Body of pancreas (tissue), 4 donors: ENCODE results near the gene HLA-DQA1.
"Not testable (repeated sequence)": the region's sequence is repeated elsewhere in the genome, so short reads cannot be mapped to it uniquely, and the experiment has no call there.

Experiments
- POLR2A ChIP-seq, 3 donors: fragments of 450-650 bp; IDR thresholded peaks; one replicate each; pipeline ENCODE4 v1.6.1; 2016; ENCODE audit warnings: antibody characterized with exemption in 3 of 3, mild to moderate bottlenecking in 2 of 3
- TF ChIP-seq, protein P1 (sequence below), 7 experiments: fragments of 450-650 bp in 4 of 7; fragments of 200-600 bp in 3 of 7; sonication (generic) in 3 of 7; IDR thresholded peaks; one replicate each; pipeline ENCODE4 v1.5.1; 2016 to 2019; ENCODE audit warnings: antibody characterized with exemption in 7 of 7

DNA sequence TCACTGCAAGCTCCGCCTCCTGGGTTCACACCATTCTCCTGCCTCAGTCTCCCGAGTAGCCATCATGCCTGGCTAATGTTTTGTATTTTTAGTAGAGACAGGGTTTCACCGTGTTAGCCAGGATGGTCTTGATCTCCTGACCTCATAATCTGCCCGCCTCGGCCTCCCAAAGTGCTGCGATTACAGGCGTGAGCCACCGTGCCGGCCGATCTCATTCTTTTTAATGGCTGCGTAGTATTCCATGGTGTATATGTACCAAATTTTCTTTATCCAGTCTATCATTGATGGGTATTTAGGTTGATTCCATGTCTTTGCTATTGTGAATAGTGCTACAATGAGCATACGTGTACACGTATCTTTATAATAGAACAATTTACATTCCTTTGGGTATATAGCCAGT, 7.4 kb upstream of the HLA-DQA1 start:
- TF ChIP-seq, protein P1, sequence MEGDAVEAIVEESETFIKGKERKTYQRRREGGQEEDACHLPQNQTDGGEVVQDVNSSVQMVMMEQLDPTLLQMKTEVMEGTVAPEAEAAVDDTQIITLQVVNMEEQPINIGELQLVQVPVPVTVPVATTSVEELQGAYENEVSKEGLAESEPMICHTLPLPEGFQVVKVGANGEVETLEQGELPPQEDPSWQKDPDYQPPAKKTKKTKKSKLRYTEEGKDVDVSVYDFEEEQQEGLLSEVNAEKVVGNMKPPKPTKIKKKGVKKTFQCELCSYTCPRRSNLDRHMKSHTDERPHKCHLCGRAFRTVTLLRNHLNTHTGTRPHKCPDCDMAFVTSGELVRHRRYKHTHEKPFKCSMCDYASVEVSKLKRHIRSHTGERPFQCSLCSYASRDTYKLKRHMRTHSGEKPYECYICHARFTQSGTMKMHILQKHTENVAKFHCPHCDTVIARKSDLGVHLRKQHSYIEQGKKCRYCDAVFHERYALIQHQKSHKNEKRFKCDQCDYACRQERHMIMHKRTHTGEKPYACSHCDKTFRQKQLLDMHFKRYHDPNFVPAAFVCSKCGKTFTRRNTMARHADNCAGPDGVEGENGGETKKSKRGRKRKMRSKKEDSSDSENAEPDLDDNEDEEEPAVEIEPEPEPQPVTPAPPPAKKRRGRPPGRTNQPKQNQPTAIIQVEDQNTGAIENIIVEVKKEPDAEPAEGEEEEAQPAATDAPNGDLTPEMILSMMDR (IDR thresholded peaks at IDR 0.05) = not testable (repeated sequence)
- TF ChIP-seq POLR2A (IDR thresholded peaks at IDR 0.05) = not testable (repeated sequence)
